ENCODE data around the gene NDUFS7.
"Not testable (repeated sequence)": the region's sequence is repeated elsewhere in the genome, so short reads cannot be mapped to it uniquely, and the experiment has no call there.

Gene NDUFS7

DNA sequence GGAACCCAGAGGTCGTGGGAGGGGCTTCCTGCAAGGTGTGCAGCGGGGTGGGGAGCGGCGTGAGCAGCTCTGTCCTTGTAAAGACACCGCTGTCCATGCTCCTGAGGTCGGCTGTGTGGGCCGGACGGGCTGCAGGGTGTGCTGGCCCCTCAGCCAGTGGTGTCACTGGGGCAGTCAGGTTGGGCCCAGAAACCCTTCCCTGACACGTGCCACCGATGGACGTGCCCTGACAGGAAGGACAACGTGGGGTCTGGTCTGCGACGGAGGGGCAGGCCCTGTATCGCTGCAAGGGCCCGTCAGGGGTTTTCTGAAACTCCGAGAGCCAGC is 50.3 kb downstream of the NDUFS7 start:
- DNase-seq = no peak

DNA sequence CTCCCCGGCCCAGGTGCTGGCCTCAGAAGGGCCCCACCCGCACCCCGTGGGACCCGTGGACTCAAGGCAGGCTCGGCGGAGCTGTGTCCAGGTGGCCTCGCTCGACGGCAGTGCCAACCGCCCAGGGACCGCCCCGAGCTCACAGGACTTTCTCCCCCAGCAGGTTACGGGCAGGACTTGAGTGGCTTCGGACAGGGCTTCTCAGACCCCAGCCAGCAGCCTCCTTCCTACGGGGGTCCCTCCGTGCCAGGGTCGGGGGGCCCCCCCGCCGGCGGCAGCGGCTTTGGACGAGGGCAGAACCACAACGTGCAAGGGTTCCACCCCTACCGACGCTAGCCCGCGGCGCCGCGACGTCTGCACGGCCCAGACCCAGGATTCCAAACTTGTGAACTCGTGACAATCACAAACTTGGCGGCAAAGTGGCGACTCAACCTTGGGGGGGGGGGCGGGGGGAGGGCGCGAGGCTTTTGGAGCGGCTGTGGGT is 50.9 kb downstream of the NDUFS7 start:
- DNase-seq = no peak

DNA sequence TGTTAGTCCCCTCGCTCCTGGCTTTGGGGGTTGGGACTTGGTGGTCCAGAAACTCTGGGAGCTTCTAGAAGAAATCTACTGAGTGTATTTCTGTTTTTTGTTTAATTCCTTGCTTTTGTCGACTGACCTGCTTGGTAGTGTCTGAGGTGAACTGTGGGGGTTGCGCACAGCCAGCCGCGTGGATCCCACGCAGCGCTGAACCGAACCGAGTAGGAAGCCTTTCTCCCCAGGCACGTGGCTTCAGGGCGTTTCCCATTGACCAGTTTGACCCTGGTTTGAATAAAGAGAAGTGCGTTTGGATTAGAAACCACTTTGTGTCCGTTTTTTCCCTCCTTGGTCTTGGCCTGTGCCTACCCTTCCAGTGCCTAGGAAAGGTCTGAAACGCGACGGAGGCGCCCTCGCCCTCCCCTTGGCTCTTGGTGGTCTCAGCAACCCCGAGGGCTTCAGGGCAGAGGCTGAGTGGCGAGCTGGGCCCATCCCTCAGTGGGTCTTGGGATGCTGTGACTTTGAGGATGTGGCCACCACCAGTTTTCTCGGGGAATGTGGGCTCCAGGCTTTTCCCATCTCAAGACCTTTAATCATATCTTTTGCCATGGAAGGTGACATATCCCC is 51.8 kb downstream of the NDUFS7 start:
- no peak for DNase-seq

DNA sequence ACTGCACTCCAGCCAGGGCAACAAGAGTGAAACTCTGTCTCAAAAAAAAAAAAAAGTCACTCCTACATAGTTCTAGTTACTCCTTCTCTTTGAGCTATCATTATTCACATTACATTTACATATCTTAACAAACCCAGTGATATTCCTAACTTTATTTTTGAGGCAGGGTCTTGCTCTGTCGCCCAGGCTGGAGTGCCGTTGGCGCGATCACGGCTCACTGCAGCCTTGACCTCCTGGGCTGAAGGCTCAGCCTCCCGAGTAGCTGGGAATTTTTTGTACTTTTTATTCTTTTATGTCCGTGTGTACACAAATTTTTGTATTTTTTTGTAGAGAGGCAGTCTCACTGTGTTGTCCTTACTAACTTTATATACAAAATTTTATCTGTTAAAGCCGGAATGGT is 53.9 kb downstream of the NDUFS7 start:
- DNase-seq = no peak

DNA sequence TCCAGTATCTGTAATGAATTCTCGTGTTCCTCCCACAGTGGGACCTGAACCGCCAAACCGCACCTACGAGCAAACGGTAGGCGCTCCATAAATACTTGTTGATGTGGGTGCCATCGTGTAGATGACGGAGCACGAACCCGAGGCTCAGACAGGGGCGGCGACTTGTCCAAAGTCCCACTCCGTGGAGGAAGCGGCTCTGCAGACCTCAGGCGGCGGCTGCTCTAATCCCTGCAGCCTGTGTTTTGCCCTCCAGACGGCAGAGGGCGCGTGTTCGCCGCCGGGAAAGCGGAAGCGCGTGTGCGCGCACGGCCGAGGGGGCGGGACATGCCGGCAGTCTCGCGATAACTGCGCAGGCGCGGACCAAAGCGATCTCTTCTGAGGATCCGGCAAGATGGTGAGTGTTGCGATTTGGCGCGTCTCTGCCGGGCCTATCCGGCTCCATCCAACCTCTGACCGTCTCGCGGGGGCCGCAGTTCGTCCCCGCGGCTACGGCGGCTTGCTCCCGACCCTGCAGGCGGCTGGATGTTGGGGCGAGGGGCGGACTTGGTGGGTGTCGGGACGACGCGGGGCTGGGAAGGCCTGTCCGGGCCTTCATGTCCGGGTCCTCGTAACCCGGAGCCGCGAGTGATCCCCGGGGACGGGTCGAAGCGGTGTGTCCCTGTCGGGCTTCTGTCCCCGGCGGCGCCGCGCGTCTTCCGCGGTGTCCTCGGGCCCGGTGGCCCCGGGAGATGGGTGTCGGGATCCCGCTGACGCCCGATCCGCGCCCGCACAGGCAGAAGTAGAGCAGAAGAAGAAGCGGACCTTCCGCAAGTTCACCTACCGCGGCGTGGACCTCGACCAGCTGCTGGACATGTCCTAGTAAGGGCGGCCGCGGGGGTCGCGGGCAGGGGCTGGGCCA is 54.6 kb downstream of the NDUFS7 start, which contains the start of gene RPS15:
Gene RPS15 (plus strand): TSS at position 362 of the 898 bp plus-strand sequence. CDS start 30 bp downstream, at position 392.
- peak; percentile 89 to 94 for DNase-seq

DNA sequence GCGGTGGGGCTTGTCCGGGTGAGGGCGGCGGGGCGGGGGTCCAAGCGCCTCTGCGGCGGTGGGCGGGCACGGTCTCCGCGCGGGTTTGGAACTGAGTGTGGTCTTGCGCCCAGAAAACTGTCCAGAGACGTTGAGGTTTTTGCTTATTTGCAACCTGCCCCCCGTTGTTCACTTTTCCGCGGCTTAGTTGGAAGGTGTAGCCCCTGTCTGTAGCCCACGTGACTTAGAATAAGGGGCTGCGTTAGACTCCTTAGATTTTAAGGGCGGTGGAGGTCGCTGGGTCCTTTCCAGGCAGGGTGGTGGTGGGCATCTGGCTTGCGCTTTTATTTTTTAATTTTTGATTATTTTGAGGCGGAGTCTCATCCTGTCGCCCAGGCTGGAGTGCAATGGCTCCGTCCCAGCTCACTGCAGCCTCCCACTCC is 55.2 kb downstream of the NDUFS7 start:
- no peak for DNase-seq

DNA sequence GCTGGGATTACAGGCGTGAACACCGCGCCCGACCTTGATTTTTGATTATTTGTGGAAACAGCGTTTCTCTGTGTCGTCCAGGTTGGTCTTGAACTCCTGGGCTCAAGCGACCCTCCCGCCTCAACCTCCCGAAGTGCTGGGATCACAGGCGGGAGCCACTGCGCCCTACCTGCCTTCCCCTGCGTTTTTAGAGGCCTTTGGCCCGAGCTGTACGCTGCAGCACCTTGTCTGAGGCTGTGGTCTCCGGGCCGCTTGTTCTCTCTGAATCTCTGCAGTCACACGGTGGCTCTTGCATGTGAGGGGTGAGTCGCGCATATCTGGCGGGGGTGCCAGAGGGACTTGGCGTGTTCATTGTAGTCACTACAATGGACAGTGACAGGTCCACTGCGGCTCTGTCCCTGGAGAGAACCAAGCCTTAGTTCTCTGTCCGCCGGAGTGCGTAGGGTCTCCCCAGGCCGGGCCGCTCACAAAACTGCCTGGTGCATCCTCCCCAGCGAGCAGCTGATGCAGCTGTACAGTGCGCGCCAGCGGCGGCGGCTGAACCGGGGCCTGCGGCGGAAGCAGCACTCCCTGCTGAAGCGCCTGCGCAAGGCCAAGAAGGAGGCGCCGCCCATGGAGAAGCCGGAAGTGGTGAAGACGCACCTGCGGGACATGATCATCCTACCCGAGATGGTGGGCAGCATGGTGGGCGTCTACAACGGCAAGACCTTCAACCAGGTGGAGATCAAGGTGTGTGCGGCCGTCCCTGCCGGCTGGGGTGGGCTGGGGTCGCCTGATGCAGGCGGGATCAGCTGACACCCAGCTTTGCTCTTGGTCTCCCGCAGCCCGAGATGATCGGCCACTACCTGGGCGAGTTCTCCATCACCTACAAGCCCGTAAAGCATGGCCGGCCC is 56.1 kb downstream of the NDUFS7 start:
- not testable (repeated sequence) for DNase-seq

DNA sequence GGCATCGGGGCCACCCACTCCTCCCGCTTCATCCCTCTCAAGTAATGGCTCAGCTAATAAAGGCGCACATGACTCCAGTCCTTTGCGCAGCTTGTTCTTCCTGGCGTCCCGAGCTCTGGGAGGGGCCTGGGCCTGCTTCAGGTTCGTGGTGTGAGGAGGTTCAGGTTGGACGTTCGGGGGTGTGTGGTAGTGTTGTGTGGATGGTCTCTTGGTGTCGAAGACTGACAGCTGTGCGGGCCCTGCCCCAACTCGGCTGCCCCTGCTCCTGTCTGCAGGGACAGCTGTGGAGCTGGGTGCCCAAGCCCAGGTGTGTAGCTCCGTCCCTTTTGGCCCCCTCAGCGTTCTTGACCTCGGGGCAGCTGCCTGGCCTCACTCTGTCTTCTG is 56.7 kb downstream of the NDUFS7 start:
- DNase-seq = no peak

DNA sequence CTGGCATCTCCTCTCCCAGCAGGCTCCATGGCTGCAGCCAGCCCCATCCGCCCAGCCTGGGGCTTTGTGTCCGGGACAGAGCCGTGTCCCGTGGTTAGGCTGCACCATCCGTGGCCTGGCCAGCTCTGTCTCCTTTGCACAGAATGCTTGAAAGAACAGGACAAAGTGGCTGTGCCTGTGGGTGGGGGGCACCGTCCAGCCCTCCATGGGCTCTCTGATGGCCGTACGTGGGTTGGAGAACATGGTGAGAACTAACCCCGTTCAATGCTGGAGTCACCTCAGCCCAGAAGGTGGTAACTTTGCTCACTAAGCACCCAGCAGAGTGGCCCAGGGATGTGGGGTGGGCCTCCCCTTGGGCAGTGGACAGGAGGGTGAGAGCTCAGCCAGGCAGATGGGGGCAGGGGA is 57.3 kb downstream of the NDUFS7 start:
- no peak for DNase-seq

DNA sequence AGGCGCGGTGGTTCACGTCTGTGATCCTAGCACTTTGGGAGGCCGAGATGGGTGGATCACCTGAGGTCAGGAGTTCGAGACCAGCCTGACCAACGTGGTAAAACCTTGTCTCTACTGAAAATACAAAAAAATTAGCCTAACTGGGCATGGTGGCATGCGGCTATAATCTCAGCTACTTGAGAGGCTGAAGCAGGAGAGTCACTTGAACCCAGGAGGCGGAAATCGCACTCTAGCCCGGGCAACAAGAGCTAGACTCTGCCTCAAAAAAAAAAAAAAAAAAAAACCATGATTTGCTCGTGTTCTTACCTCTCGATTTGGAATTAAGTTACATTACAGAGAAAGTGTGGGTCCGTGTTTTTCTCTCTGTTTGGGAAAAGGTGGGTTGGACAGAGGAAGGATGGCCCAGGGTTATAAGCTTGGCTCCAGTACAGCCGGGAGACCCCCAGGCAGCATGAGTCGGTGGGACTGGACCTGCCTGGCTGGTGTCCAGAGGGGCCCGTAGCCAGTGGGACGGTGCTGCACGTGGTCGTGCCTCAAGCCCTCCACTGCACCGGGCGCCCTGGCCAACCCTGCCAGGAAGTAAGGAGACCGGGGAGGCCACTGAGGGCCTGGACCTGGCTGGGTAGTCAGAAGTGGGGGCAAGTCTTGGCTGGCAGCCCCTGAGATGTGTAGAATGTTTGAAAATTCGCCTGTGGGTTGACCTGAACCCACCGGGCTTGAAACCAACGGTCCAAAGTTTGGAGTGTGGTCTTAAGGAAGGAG is 58.2 kb downstream of the NDUFS7 start:
- DNase-seq = no peak

All from NCI-H524 (cell line).